GM23248 (cell line): ENCODE measurements around the gene CARS1. TPM values are rescaled to one million over a fixed set of nuclear protein-coding genes. Genes with fewer than 3 reads are reported as not detected.

ENCODE experiments used
- DNase-seq: peaks from one replicate; pipeline ENCODE4 v3.0.0-alpha.2; 2015
- H2AFZ ChIP-seq: fragments of 200-600 bp; sonication (generic); 2 replicates; pipeline ENCODE4 v1.6.1; 2016; ENCODE audit warnings: antibody characterized with exemption
- H3F3A ChIP-seq: fragments of 200-600 bp; sonication (generic); 2 replicates; pipeline ENCODE4 v1.6.1; 2016; ENCODE audit warnings: mild to moderate bottlenecking, antibody characterized with exemption, mixed run types; ENCODE audit not compliant: insufficient read depth
- H3K27ac ChIP-seq: fragments of 200-600 bp; sonication (generic); 2 replicates; pipeline ENCODE4 v1.5.1; 2016; ENCODE audit warnings: mild to moderate bottlenecking
- H3K27me3 ChIP-seq: fragments of 200-600 bp; sonication (generic); replicated peaks from 2 replicates; pipeline ENCODE4 v1.6.1; 2016; ENCODE audit warnings: mild to moderate bottlenecking; ENCODE audit not compliant: insufficient read depth
- H3K36me3 ChIP-seq: fragments of 200-600 bp; sonication (generic); 2 replicates; pipeline ENCODE4 v1.6.1; 2016; ENCODE audit warnings: low read depth, mild to moderate bottlenecking
- H3K4me1 ChIP-seq: fragments of 200-600 bp; sonication (generic); 2 replicates; pipeline ENCODE4 v1.6.1; 2016; ENCODE audit warnings: mild to moderate bottlenecking; ENCODE audit not compliant: insufficient read depth
- H3K4me2 ChIP-seq: fragments of 200-600 bp; sonication (generic); one replicate; pipeline ENCODE4 v1.6.1; 2016; ENCODE audit warnings: mild to moderate bottlenecking; ENCODE audit not compliant: unreplicated experiment
- H3K4me3 ChIP-seq: fragments of 200-600 bp; sonication (generic); 2 replicates; pipeline ENCODE4 v1.5.1; 2016; ENCODE audit warnings: mild to moderate bottlenecking
- H3K79me2 ChIP-seq: fragments of 200-600 bp; sonication (generic); 2 replicates; pipeline ENCODE4 v1.6.1; 2016; ENCODE audit warnings: mild to moderate bottlenecking; ENCODE audit not compliant: insufficient read depth
- H3K9ac ChIP-seq: fragments of 200-600 bp; sonication (generic); 2 replicates; pipeline ENCODE4 v1.6.1; 2016; ENCODE audit warnings: mild to moderate bottlenecking
- H3K9me2 ChIP-seq: fragments of 200-600 bp; sonication (generic); 2 replicates; pipeline ENCODE4 v1.6.1; 2016; ENCODE audit warnings: mixed run types, mild to moderate bottlenecking, moderate library complexity; ENCODE audit not compliant: insufficient read depth
- H3K9me3 ChIP-seq: fragments of 200-600 bp; sonication (generic); one replicate; pipeline ENCODE4 v1.6.1; 2017; ENCODE audit warnings: low read depth
- H4K20me1 ChIP-seq: fragments of 200-600 bp; sonication (generic); 2 replicates; pipeline ENCODE4 v1.6.0; 2016; ENCODE audit not compliant: insufficient read depth
- EZH2 ChIP-seq: fragments of 200-600 bp; sonication (generic); IDR thresholded peaks from 2 replicates; pipeline ENCODE4 v1.6.1; 2018; ENCODE audit warnings: antibody characterized with exemption, mild to moderate bottlenecking; ENCODE audit not compliant: insufficient read depth, poor library complexity, severe bottlenecking
- EZH2phosphoT487 ChIP-seq: fragments of 200-600 bp; sonication (generic); IDR thresholded peaks from 2 replicates; pipeline ENCODE4 v1.6.1; 2018; ENCODE audit warnings: antibody characterized with exemption, moderate library complexity, mild to moderate bottlenecking, low read depth; ENCODE audit not compliant: insufficient read depth
- WGBS, 2 experiments: methylation state at CpG; one replicate each; pipeline ENCODE4 v1.1.6; 2015 to 2017; ENCODE audit warnings: low lambda C conversion rate in 2 of 2, low coverage in 1 of 2; ENCODE audit errors: missing lambda C conversion rate in 2 of 2; 5-methylcytosine and 5-hydroxymethylcytosine counted together
- in situ Hi-C: fragments of 300-500 bp; cut with MboI; formaldehyde crosslinking; loops from 2 replicates; pipeline ENCODE4 v1.15.0; 2020
- polyA plus RNA-seq: library from polyadenylated mRNA; unstranded; fragments of >200 nt; fragmentation: Nextera tagmentation; extraction: Ambion mirVana; gene quantifications from 2 replicates; pipeline ENCODE4 v1.2.1, GENCODE V29; 2016
- total RNA-seq: library from RNA; depleted of rRNA; stranded (reverse); fragments of >200 nt; shearing (Covaris generic); gene quantifications from 2 replicates; pipeline ENCODE4 v1.2.3, GENCODE V29; 2014

The CARS1 gene
- total and polyA plus RNA-seq, 2 experiments from 2014 or later = 111 to 115 TPM

DNA sequence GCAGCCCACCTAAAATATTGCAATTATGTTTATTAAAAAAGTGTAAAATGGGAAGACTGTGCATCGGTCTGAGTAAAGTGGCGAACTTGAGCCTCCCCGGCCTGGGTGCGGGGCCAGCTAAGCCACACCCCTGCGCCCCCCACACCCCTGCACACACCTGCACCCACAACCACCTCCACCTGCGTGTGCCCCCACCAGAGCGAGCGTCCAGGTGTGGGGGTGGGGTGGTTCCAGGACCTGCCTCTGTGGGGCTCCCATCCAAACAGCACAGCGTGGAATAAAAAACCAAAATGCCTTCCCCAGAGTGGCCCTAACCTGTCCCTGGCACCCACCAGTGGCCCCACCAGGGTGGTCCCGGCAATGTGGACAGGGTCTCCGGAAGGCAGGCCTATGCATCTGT, 30.1 kb upstream of the CARS1 start:
- Histone ChIP-seq H3K79me2 (no peaks in the 10 kb centered on the region), H4K20me1 (no peaks in the 10 kb centered on the region), H3K9ac (no peak overlapping the region), H3K27ac (no peak overlapping the region), H3K9me3 (no peaks in the 10 kb centered on the region), H2AFZ (no peak overlapping the region), H3K4me2 (no peak overlapping the region), H3K27me3 (no peaks in the 10 kb centered on the region), H3K36me3 (no peaks in the 10 kb centered on the region), H3K4me1 (no peaks in the 10 kb centered on the region), H3K4me3 (no peak overlapping the region), H3F3A (no peaks in the 10 kb centered on the region), H3K9me2 (no peaks in the 10 kb centered on the region)
- in situ Hi-C loops = no loop called here
- WGBS, 2 experiments = 90 to 94% methylated on average over 4 to 9 of the region's 11 CpGs
- no peak for TF ChIP-seq EZH2phosphoT487
- no peak for TF ChIP-seq EZH2
- no peak for DNase-seq

DNA sequence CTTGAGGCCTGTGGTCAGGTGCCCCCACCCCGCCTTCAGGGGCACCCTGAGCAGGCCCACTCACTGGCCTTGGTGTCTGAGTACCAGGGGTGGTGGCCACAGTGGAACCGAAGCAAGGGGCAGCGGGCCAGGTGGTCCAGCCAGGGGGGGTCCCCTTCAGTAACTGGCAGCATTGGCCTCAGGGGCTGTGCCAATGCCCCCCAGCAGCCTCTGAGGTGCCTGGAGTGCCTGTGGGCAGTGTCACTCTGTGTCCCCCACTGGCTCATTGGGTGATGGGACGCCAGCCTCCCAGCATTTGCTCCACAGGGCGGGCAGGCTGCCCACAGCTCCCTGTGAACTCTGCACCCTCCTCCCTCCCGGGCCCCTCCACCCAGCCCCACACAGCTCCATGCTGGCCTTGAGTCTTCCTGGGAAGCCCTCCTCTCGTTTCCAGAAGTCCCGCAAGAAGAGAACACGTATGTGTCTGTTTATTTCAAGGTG, 29.5 kb upstream of the CARS1 start:
- Histone ChIP-seq H2AFZ (no peak overlapping the region), H3K27ac (no peak overlapping the region), H3K9me3 (no peaks in the 10 kb centered on the region), H3K27me3 (no peaks in the 10 kb centered on the region), H3K4me3 (no peak overlapping the region), H3K9ac (no peak overlapping the region), H3K36me3 (no peaks in the 10 kb centered on the region), H4K20me1 (no peaks in the 10 kb centered on the region), H3F3A (no peaks in the 10 kb centered on the region), H3K79me2 (no peaks in the 10 kb centered on the region), H3K9me2 (no peaks in the 10 kb centered on the region), H3K4me1 (no peaks in the 10 kb centered on the region), H3K4me2 (no peak overlapping the region)
- in situ Hi-C loops = no loop called here
- TF ChIP-seq EZH2phosphoT487 = no peak
- TF ChIP-seq EZH2 = no peak
- WGBS, 2 experiments = 59 to 60% methylated on average over 9 of the region's 9 CpGs
- DNase-seq = no peak

DNA sequence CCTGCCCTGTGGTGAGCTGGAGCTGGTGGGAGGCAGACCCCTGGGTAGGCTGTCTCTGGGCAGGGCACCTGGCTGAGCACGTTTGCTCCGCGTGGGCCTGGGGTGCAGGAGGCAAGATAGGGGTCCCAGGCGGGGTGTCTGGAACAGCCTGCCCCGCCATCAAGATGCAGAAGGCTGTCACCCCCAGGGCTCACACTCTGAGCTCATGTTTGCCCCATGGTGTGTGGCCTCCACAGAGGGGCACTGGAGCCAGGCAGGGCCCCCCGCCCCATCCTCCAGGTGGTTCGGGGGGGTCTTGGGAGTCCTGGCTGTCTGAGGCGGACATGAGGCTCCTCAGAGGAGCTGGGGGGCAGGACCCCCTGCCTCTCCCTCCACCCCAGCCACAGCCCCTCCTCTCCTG, 28.9 kb upstream of the CARS1 start:
- no peak overlapping the region for H3K27ac ChIP-seq
- no peak overlapping the region for H2AFZ ChIP-seq
- no peak overlapping the region for H3K9ac ChIP-seq
- no peaks in the 10 kb centered on the region for H3K79me2 ChIP-seq
- no peaks in the 10 kb centered on the region for H3K4me1 ChIP-seq
- TF ChIP-seq EZH2 (no peak), EZH2phosphoT487 (no peak)
- H3K4me3 ChIP-seq = no peak overlapping the region
- in situ Hi-C loops = no loop called here
- no peaks in the 10 kb centered on the region for H3K27me3 ChIP-seq
- 63 to 64% methylated on average over 8 of the region's 8 CpGs for WGBS, 2 experiments
- H3K36me3 ChIP-seq = no peaks in the 10 kb centered on the region
- H3F3A ChIP-seq = no peaks in the 10 kb centered on the region
- DNase-seq = no peak
- no peak overlapping the region for H3K4me2 ChIP-seq
- H3K9me2 ChIP-seq = no peaks in the 10 kb centered on the region
- H4K20me1 ChIP-seq = no peaks in the 10 kb centered on the region
- H3K9me3 ChIP-seq = no peaks in the 10 kb centered on the region

DNA sequence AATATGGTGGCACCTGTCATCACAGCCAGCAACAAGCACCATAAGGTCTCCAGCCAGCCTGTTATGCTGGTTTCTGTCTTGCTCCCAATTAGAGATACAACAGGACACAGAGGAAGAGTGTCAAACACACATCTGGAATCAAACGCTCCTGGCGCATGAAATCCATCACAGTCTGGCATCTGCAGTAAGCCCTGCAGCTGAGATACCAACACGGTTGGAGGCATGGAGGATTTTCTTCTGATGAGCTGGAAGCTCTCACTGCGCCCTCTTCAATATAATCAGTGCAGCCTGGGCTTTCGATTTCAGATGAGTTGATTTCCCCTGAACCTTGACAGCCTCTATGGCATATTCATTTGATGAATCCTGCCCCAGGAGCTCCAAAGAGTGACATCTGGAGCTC, 27.8 kb upstream of the CARS1 start:
- no peak overlapping the region for H3K4me3 ChIP-seq
- H3K9me2 ChIP-seq = no peaks in the 10 kb centered on the region
- H3K79me2 ChIP-seq = no peaks in the 10 kb centered on the region
- H3K36me3 ChIP-seq = no peaks in the 10 kb centered on the region
- H3K9ac ChIP-seq = no peak overlapping the region
- no peaks in the 10 kb centered on the region for H4K20me1 ChIP-seq
- H3F3A ChIP-seq = no peaks in the 10 kb centered on the region
- no peak overlapping the region for H3K4me2 ChIP-seq
- 22 to 25% methylated on average over 5 of the region's 5 CpGs for WGBS, 2 experiments
- TF ChIP-seq EZH2 = no peak
- TF ChIP-seq EZH2phosphoT487 = no peak
- H3K9me3 ChIP-seq = no peaks in the 10 kb centered on the region
- no peak overlapping the region for H3K27ac ChIP-seq
- H2AFZ ChIP-seq = no peak overlapping the region
- DNase-seq = no peak
- in situ Hi-C loops = no loop called here
- H3K27me3 ChIP-seq = no peaks in the 10 kb centered on the region; the same call in 1 of the 2 replicates
- H3K4me1 ChIP-seq = no peaks in the 10 kb centered on the region

DNA sequence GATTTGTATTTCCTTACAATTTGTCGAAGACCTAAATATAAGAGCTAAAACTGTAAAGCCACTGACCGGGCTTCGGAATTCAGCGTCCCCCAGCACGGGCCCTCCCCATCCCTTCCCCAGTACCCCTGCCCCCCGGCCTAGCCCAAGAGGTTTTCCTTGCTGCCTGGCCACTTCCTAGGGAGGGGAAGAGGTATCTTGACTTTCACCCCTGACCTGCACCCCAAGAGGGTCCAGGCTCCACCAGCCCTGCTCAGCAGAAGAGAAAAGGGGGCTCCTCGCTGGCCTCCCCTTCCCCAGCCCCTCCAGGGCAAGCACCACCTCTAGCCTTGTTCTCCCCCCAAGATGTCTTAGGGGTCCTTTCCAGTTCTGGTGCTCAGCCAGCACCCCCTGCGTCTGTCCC, 26.1 kb upstream of the CARS1 start:
- no peak overlapping the region for H3K4me3 ChIP-seq
- H3K27ac ChIP-seq = no peak overlapping the region
- no peaks in the 10 kb centered on the region for H4K20me1 ChIP-seq
- in situ Hi-C loops = no loop called here
- H2AFZ ChIP-seq = no peak overlapping the region
- H3K27me3 ChIP-seq = no peaks in the 10 kb centered on the region; the same call in 1 of the 2 replicates
- no peak overlapping the region for H3K9ac ChIP-seq
- H3K36me3 ChIP-seq = no peaks in the 10 kb centered on the region
- H3K4me2 ChIP-seq = no peak overlapping the region
- WGBS, 2 experiments = 73 to 76% methylated on average over 8 of the region's 8 CpGs
- no peaks in the 10 kb centered on the region for H3F3A ChIP-seq
- H3K9me2 ChIP-seq = no peaks in the 10 kb centered on the region
- no peaks in the 10 kb centered on the region for H3K4me1 ChIP-seq
- H3K9me3 ChIP-seq = no peaks in the 10 kb centered on the region
- DNase-seq = no peak
- no peaks in the 10 kb centered on the region for H3K79me2 ChIP-seq
- TF ChIP-seq EZH2phosphoT487 = no peak
- TF ChIP-seq EZH2 = no peak
